ENCODE results near the gene SELENON. TPM values are rescaled to one million over a fixed set of nuclear protein-coding genes. Genes with fewer than 3 reads are reported as not detected.

SELENON gene
- total RNA-seq = 85.2 TPM

DNA sequence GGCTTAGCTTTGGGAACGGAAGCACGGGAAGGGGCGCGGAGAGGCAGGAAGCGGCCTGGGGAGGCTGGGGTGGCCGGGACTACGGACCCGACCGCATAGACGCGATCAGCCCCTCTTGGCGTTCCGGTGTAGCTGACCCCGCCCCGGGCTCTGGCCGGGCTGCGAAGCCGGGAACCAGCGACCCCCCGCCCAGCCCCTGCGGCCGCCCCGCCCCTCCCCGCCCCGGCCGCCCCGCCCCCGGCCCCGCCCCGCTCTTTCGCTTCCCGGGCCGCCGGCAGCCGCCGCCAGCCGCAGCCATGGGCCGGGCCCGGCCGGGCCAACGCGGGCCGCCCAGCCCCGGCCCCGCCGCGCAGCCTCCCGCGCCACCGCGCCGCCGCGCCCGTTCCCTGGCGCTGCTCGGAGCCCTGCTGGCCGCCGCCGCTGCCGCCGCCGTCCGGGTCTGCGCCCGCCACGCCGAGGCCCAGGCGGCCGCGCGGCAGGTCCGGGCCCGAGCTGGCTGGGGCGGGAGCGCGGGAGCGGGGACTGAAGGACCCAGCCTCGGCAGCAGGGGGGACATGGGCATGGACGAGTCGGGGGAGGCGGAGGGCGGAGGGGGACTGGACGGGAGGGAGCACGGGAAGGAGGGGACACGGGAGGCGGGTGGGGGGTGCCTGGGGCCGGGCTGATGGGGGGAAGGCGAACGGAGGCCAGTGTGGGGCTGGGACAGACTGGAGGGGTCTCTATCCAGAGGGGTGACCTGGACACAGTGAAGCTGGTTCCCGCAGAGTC, at the start of gene SELENON:
Gene SELENON, plus strand, starts transcription at position 259 of the 768 bp plus-strand sequence. Its CDS starts 38 bp downstream, at position 297.
- no peak for DNase-seq (ENCODE audit: low spot score)

DNA sequence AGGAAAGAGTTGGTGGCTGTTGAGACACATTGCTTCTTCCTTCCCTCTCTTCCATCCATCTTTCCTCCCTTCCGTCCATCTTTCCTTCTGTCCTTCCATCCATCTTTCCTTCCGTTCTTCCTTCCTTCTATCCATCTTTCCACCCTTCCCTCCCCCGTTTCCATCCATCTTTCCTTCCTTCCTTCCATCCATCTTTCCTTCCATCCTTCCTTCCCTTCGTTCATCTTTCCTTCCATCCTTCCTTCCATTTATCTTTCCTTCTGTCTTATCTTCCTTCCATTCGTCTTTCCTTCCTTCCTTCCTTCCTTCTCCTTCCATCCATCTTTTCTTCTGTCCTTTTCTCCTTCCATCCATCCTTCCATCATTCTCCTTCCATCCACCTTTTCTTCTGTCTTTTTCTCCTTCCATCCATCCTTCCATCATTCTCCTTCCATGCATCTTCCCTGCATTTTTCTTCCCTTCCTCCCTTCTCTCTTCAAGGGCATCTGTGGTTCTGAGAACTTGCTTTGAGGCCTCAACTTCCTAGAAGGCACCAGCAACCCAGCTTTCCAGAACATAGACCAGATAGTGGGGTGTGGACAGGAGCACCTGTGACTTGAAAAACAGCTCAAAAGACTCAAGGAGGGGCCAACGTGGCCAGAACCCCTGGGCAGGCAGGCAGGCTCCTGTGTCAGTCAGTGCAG, 48.9 kb upstream of the SELENON start:
- DNase-seq (ENCODE audit: low spot score) = no peak

DNA sequence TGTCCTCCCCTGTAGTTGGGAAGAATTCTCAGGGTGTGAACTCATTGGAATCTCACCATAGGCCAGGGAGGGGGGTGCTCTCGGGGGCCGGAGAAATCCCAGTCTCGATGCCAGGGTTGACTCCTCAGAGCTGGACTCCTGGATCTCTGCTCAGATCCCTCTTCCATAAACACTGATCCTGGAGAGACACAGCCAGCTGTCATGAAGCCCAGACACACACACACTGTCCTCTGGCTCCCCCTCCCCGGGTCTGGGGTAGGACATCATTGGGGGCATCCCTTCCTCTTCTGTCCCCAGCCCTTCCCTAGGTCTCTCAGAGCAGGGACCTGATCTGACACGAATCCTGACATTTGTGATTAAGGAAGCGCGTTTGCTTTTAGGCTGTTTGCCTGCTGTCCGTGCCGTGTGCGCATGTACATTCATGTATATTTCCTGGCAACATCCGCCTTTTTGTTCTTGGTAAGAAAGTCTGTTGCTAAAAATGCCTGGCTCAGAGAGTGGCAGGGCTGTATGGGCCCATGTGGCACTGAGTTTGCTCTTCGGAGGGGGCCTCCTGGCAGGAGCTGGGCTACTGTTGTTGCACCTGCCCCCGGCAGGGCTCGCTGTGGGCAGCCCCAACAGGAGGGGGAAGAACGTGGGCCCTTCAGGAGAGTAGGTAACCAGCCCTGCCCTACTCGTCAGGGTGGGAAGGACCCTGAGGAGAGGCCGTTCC, 45.4 kb upstream of the SELENON start:
- DNase-seq (ENCODE audit: low spot score) = no peak

- no peak for DNase-seq (ENCODE audit: low spot score)
Observed at GRCh38 chr1:25755475-25756125, 44.4 kb upstream of the SELENON start.

GRCh38 chr1:25756215-25756614, 43.8 kb upstream of the SELENON start:
- no peak for DNase-seq (ENCODE audit: low spot score)

GRCh38 chr1:25757151-25757845, 42.7 kb upstream of the SELENON start:
- DNase-seq (ENCODE audit: low spot score) = no peak

GRCh38 chr1:25757846-25758185, 42.2 kb upstream of the SELENON start:
- no peak for DNase-seq (ENCODE audit: low spot score)

GRCh38 chr1:25758466-25759070, 41.4 kb upstream of the SELENON start:
- DNase-seq (ENCODE audit: low spot score) = no peak

- DNase-seq (ENCODE audit: low spot score) = no peak
Observed at GRCh38 chr1:25760122-25760719, 39.8 kb upstream of the SELENON start.

DNA sequence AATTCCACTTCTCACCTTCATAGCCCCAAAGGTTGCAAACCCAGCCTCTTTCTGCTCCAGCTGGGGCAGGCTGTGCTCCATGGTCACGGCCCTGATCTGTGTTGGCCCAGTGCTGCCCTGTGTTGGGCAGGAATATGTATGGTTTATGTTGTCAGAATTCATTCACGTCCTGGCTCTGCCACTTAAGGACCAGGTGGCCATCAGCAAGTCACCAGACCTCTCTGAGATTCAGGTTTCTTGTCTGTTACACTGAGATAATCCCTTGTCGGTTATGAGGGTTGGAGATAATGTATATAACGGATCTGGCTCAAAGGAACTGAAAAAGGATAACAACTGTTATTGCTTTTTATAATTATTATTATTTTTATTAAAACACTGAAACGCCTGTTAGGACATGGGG, 39.1 kb upstream of the SELENON start:
- DNase-seq (ENCODE audit: low spot score) = no peak

- DNase-seq (ENCODE audit: low spot score) = no peak
Observed at GRCh38 chr1:25763493-25763892, 36.5 kb upstream of the SELENON start.

- DNase-seq (ENCODE audit: low spot score) = no peak
Observed at GRCh38 chr1:25765136-25765922, 34.7 kb upstream of the SELENON start.

DNA sequence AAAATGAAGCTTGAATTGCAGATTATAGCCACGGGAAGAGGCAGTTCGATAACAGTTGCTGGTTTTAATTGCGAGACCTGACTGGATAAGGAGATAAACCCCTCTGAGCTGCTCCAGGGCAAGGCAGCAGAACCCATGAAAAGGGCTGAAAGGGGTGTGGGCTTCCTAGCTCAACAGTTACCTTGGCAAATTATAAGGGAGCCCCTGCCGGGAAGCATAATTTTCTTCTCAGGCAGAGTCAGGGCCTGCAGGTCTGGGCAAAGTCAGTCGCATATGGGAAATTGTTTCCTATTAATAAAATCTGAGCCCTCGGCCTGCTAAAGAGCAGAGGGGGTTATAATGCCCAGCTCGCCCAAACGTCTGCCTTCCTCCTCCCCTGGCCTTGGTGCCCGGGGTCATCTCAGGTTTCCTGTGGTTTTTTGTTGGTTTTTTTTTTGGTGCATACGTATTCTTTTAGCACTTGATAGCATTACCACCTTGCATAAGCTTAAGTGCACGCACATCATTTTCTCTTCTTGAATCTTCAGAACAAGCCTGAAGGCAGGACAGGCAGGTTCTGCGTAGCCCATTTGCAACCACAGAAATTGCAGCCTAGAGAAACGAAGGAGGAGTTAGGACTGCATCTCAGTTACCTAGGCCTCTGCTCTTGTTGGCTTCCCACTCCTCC, 33.9 kb upstream of the SELENON start:
- DNase-seq (ENCODE audit: low spot score) = no peak

DNA sequence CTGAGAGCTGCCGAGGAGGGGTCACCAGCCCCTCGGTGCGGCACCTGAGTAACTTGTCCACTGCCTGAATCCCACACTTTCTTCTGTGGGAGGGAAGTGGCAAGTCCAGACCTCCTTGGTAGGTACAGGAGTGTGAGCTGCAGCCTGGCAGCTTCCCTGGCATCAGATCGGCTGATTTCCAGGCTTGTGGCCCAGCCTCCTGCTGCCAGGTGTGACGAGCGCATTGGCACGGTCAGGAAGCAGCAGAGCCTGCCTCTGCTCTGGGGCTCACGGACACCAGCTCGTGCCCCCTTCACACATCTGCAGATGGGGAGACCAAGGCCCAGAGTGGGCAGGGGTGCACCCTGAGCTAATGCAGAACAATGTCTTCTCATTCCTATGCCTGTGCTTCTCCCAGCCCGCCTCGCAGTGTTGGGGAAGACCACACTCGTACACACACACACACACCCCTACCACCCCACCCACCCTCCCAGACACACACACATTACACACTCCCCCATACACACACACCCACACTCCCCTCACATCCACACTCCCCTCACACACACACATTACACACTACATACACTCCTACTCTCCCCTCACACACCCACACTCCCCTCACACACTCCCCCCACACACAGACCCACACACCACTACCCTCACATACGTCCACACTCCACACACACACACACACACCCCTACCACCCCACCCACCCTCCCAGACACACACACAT, 33.1 kb upstream of the SELENON start:
- DNase-seq (ENCODE audit: low spot score) = peak; percentile 81

DNA sequence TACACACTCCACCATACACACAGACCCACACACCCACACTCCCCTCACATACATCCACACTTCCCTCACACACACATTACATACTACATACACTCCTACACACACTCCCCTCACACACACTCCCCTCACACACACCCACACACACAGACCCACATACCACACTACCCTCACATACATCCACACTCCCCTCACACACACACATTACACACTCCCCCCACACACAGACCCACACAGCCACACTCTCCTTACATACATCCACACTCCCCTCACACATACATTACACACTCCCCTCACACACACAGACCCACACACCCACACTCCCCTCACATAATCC, 32.6 kb upstream of the SELENON start:
- no peak for DNase-seq (ENCODE audit: low spot score)

GRCh38 chr1:25768999-25769398, 31.0 kb upstream of the SELENON start:
- DNase-seq (ENCODE audit: low spot score) = no peak

DNA sequence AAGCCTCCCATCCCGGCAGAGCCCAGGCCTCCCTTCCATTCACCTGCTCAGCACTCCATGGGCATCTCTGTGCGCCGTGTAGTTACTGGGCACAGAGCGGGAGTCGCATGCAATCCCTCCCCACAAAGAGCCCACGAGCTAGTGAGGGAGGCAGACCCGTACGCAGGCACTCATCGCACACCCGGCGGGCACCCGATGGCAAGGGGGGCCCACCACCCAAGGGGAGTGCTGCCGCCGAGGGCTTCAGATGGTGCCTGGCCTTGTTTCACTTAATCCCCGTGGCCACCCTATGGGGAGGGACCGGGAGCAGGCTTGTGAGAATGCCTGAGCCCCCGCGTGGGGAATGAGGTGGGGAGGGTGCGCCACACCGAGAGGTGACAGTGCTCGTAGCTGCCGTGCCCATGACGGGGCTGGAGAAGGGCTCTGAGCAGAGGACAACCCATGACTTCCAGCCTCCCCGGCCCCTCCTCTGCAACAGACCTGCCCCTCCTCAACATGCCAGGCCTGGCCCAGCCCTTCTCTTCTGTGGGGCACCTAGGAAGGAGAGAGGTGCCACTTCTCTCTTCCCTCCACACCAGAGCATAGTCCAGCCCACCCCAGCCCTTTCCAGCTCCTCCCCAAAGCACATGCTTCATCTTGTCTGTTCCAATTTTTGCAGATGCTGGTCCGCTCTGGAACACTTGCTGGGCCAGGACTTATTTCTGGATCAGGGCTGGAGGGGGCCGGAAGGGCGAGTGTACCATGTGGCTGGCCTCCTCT, 30.2 kb upstream of the SELENON start:
- no peak for DNase-seq (ENCODE audit: low spot score)

- DNase-seq (ENCODE audit: low spot score) = no peak
Observed at GRCh38 chr1:25770541-25771220, 29.3 kb upstream of the SELENON start.

Data from ureter (tissue), 1 donor.